Esophagus squamous epithelium (tissue), 4 donors: ENCODE measurements around the gene GLRX3.

Experiments
- POLR2A ChIP-seq, 4 donors: fragments of 450-650 bp; IDR thresholded peaks; one replicate each; pipeline ENCODE4 v1.6.1; 2017; ENCODE audit warnings: antibody characterized with exemption in 4 of 4, mild to moderate bottlenecking in 4 of 4, moderate library complexity in 3 of 4
- TF ChIP-seq, protein P1 (sequence below), 6 experiments: fragments of 450-650 bp in 4 of 6; fragments of 200-600 bp in 2 of 6; sonication (generic) in 2 of 6; IDR thresholded peaks; one replicate each; pipeline ENCODE4 v1.5.1; 2016 to 2019; ENCODE audit warnings: antibody characterized with exemption in 6 of 6, mild to moderate bottlenecking in 4 of 6, moderate library complexity in 4 of 6

DNA sequence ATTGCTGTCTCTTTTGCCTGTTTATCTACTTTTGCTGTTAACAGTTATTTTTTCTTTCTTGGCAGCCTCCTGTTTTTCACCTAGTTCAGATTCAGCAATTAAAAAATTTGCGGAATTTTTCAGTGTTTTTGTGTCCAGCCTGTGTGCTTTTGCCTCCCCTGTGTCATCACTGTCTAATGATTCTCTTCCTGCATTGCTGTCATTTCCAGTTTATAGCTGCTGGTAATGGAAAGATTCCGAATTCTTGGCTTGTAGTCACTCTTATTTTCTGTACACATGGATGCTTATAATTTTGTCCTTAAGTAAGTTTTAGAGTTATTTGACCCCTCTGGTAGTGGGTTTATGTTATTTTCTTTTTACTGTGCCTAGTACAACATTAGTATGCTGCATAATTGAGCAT, 25.1 kb downstream of the GLRX3 start:
- TF ChIP-seq POLR2A (IDR thresholded peaks at IDR 0.05): no peak
- TF ChIP-seq, protein P1, sequence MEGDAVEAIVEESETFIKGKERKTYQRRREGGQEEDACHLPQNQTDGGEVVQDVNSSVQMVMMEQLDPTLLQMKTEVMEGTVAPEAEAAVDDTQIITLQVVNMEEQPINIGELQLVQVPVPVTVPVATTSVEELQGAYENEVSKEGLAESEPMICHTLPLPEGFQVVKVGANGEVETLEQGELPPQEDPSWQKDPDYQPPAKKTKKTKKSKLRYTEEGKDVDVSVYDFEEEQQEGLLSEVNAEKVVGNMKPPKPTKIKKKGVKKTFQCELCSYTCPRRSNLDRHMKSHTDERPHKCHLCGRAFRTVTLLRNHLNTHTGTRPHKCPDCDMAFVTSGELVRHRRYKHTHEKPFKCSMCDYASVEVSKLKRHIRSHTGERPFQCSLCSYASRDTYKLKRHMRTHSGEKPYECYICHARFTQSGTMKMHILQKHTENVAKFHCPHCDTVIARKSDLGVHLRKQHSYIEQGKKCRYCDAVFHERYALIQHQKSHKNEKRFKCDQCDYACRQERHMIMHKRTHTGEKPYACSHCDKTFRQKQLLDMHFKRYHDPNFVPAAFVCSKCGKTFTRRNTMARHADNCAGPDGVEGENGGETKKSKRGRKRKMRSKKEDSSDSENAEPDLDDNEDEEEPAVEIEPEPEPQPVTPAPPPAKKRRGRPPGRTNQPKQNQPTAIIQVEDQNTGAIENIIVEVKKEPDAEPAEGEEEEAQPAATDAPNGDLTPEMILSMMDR (IDR thresholded peaks at IDR 0.05): no peak
